ENCODE results near the gene EXOSC5. TPM values are rescaled to one million over a fixed set of nuclear protein-coding genes. Genes with fewer than 3 reads are reported as not detected.

The EXOSC5 gene
- total and polyA plus RNA-seq, 2 of the 13 experiments (the other 11 are each of a cell fraction or from before 2014, with no cell fraction given), result 24.1 to 26.5 TPM

DNA sequence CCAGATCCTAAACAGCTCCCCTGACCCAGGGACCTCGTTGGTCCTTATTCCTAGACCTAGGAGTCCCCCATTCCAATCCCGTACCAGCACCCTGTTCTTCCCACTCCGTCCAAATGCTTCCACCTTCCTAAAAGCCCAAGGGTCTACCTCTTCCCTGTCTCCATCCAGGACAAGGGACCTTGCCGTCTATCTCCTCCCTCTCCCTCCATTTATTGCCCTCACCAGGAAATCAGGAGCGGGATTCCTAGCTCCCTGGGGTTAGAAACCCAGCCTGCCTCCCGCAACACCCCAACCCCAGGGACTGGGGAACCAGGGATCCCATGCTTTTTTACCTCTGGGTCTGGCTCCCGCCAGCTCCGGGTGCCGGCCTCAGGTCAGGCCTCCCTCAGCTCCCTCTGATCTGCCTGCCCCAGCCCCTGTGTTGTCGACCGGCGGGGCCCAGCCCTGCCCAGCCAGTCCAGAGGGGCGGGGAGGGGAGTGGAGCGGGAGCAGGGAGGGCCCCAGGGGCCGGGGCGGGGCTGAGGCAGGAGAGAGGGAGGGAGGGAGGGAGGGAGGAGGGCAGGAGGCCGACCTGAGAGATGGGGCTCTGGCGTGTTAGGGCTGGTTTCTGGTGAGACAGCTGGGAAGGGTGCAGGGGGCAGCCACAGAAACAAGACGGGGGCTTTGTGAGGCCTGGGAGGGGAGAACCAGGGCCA is 29.9 kb upstream of the EXOSC5 start, which contains the start of gene B3GNT8 (continued):
- TF ChIP-seq ZSCAN31 (CRISPR knock-in tag; IDR thresholded peaks at IDR 0.05; ENCODE audit: low read depth) (peak; percentile 42; the same call in 1 of the 2 replicates), POGK (CRISPR knock-in tag; conservative IDR thresholded peaks at IDR 0.05) (peak; percentile 68; the same call in 1 of the 2 replicates), MXI1 (IDR thresholded peaks at IDR 0.05; ENCODE audit: borderline replicate concordance, low read depth, low read length) (peak; percentile 29; the same call in 1 of the 3 replicates), ZSCAN25 (CRISPR knock-in tag; IDR thresholded peaks at IDR 0.05) (peak; percentile 58; the same call in 1 of the 2 replicates), ZNF335 (CRISPR knock-in tag; IDR thresholded peaks at IDR 0.05) (peak; percentile 90), POLR2AphosphoS5 (IDR thresholded peaks at IDR 0.05; ENCODE audit: low read depth, low read length) (peak; percentile 65), ZBTB7A (CRISPR knock-in tag; IDR thresholded peaks at IDR 0.05) (no peak), NKX3-1 (CRISPR knock-in tag; IDR thresholded peaks at IDR 0.05) (no peak), SP5 (CRISPR knock-in tag; IDR thresholded peaks at IDR 0.05; ENCODE audit: borderline replicate concordance, low read depth) (peak; percentile 42; the same call in 1 of the 2 replicates), ZNF784 (CRISPR knock-in tag; IDR thresholded peaks at IDR 0.05; ENCODE audit: borderline replicate concordance) (no peak), ZNF292 (CRISPR knock-in tag; IDR thresholded peaks at IDR 0.05; ENCODE audit: borderline replicate concordance, low read depth) (0 out of 2 replicates have a peak, but pooled peaks have one; percentile 21), POLR2A (IDR thresholded peaks at IDR 0.05; ENCODE audit: insufficient read depth in 1 of 2, low read depth in 2 of 2, low read length in 2 of 2) (peak; percentile 44 to 60; a peak in 3 of 4 replicates), ZNF747 (CRISPR knock-in tag; IDR thresholded peaks at IDR 0.05; ENCODE audit: borderline replicate concordance) (peak; percentile 63; the same call in 1 of the 2 replicates), ZNF746 (CRISPR knock-in tag; IDR thresholded peaks at IDR 0.05) (peak; percentile 96), SKIL (CRISPR knock-in tag; IDR thresholded peaks at IDR 0.05; ENCODE audit: borderline replicate concordance) (0 out of 2 replicates have a peak, but pooled peaks have one; percentile 12), GFI1 (CRISPR knock-in tag; IDR thresholded peaks at IDR 0.05; ENCODE audit: borderline replicate concordance) (peak; percentile 30; the same call in 1 of the 2 replicates), IKZF5 (CRISPR knock-in tag; IDR thresholded peaks at IDR 0.05) (no peak), MED1 (CRISPR knock-in tag; IDR thresholded peaks at IDR 0.05) (0 out of 2 replicates have a peak, but pooled peaks have one; percentile 5)
- TF ChIP-seq, protein P1, sequence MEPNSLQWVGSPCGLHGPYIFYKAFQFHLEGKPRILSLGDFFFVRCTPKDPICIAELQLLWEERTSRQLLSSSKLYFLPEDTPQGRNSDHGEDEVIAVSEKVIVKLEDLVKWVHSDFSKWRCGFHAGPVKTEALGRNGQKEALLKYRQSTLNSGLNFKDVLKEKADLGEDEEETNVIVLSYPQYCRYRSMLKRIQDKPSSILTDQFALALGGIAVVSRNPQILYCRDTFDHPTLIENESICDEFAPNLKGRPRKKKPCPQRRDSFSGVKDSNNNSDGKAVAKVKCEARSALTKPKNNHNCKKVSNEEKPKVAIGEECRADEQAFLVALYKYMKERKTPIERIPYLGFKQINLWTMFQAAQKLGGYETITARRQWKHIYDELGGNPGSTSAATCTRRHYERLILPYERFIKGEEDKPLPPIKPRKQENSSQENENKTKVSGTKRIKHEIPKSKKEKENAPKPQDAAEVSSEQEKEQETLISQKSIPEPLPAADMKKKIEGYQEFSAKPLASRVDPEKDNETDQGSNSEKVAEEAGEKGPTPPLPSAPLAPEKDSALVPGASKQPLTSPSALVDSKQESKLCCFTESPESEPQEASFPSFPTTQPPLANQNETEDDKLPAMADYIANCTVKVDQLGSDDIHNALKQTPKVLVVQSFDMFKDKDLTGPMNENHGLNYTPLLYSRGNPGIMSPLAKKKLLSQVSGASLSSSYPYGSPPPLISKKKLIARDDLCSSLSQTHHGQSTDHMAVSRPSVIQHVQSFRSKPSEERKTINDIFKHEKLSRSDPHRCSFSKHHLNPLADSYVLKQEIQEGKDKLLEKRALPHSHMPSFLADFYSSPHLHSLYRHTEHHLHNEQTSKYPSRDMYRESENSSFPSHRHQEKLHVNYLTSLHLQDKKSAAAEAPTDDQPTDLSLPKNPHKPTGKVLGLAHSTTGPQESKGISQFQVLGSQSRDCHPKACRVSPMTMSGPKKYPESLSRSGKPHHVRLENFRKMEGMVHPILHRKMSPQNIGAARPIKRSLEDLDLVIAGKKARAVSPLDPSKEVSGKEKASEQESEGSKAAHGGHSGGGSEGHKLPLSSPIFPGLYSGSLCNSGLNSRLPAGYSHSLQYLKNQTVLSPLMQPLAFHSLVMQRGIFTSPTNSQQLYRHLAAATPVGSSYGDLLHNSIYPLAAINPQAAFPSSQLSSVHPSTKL (CRISPR knock-in tag; IDR thresholded peaks at IDR 0.05), result 0 out of 2 replicates have a peak, but pooled peaks have one; percentile 34
